GM23338 (cell line): ENCODE results near the gene DAPK2.

Source experiments
- EZH2 ChIP-seq: fragments of 200-600 bp; sonication (generic); IDR thresholded peaks from one replicate; pipeline ENCODE4 v1.8.0; 2017; ENCODE audit warnings: antibody characterized with exemption, mild to moderate bottlenecking, low read depth; ENCODE audit not compliant: unreplicated experiment
- EZH2phosphoT487 ChIP-seq: fragments of 200-600 bp; sonication (generic); IDR thresholded peaks from one replicate; pipeline ENCODE4 v1.8.1; 2018; ENCODE audit warnings: antibody characterized with exemption; ENCODE audit not compliant: unreplicated experiment
- POLR2AphosphoS5 ChIP-seq: IDR thresholded peaks from 2 replicates; pipeline ENCODE4 v1.6.1; 2016; ENCODE audit warnings: antibody characterized with exemption, low read depth
- REST ChIP-seq: IDR thresholded peaks from one replicate; pipeline ENCODE4 v1.6.1; 2018; ENCODE audit warnings: antibody characterized with exemption; ENCODE audit not compliant: unreplicated experiment
- STAT1 ChIP-seq: IDR thresholded peaks from one replicate; pipeline ENCODE4 v1.6.1; 2016; ENCODE audit warnings: antibody characterized with exemption; ENCODE audit not compliant: unreplicated experiment
- TF ChIP-seq, protein P1 (sequence below), 2 experiments: fragments of 200-600 bp in 1 of 2; sonication (generic) in 1 of 2; conservative IDR thresholded peaks; 2 replicates each; pipeline versions ENCODE4 v1.5.1 to v1.6.1; 2016 to 2017; ENCODE audit warnings: antibody characterized with exemption in 2 of 2, low read depth in 2 of 2, mild to moderate bottlenecking in 2 of 2, moderate library complexity in 1 of 2

DNA sequence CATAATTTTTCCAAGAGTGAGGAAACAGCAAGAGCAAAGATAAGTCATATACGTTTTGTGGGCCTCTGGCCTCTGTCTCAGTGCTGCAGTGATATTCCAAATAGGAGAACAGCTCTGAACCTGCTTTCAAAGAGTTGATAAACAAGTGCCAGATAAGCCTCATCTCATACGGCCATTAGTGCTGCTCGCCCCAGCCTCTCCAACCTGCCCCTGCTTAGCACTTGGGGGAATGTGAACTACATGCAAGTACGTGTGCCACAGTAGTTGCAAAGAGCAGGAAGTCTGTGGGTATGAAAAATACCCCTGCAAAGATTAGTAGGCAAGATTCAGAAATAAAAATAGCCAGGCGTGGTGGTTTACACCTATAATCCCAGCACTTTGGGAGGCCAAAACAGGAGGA, 14.0 kb downstream of the DAPK2 start:
- TF ChIP-seq, protein P1, sequence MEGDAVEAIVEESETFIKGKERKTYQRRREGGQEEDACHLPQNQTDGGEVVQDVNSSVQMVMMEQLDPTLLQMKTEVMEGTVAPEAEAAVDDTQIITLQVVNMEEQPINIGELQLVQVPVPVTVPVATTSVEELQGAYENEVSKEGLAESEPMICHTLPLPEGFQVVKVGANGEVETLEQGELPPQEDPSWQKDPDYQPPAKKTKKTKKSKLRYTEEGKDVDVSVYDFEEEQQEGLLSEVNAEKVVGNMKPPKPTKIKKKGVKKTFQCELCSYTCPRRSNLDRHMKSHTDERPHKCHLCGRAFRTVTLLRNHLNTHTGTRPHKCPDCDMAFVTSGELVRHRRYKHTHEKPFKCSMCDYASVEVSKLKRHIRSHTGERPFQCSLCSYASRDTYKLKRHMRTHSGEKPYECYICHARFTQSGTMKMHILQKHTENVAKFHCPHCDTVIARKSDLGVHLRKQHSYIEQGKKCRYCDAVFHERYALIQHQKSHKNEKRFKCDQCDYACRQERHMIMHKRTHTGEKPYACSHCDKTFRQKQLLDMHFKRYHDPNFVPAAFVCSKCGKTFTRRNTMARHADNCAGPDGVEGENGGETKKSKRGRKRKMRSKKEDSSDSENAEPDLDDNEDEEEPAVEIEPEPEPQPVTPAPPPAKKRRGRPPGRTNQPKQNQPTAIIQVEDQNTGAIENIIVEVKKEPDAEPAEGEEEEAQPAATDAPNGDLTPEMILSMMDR (conservative IDR thresholded peaks at IDR 0.05; ENCODE audit: low read depth in 2 of 2) = no peak
- TF ChIP-seq REST (no peak), STAT1 (no peak), POLR2AphosphoS5 (no peak), EZH2 (no peak), EZH2phosphoT487 (no peak)
